22Rv1 (cell line): ENCODE measurements around the gene CYP2W1.

Experiments used
- CTCF ChIP-seq: fragments of 450-650 bp; IDR thresholded peaks from 2 replicates; pipeline ENCODE4 v1.5.1; 2017; ENCODE audit warnings: mild to moderate bottlenecking
- ZFX ChIP-seq: fragments of 450-650 bp; IDR thresholded peaks from 2 replicates; pipeline ENCODE4 v1.6.1; 2017; ENCODE audit warnings: antibody characterized with exemption, borderline replicate concordance

DNA sequence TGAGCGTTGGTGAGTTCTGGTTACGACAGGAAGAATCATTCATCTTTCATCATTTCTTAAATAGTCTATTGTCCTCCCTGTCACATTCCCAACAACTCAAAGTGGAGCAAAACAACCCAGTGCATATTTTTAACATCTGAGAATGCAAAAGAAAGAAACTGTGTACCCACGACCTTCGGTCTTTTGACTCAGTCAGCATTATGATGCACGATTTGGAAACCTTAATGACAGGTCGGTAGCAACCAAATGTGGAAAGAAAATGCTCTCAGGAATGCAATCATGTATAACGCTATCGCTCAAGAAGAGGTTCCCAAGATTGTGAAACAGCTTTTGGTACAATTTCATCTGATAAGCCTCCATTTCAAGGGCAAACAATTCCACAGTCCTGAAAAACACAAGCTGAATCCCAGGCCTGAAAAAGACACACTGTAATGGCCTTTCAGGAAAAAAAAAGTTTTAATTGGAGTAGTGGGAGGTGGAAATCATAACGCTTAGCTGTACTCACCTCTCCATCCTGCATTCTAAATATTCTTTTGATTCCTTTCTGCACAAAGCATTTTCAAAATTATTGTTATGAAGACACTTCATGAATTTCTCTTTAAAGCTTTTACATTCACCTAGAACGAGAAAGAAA is 10.2 kb upstream of the CYP2W1 start:
- TF ChIP-seq CTCF (no peak), ZFX (no peak)
